Right lobe of liver (tissue), 6 donors: ENCODE data around the gene RNF40. TPM values are rescaled to one million over a fixed set of nuclear protein-coding genes. Genes with fewer than 3 reads are reported as not detected.
A peak's percentile ranks its signal among the peaks of the same experiment; 100 is the strongest.

Experiments
- ATAC-seq, 4 donors: fragments of 200-7000 bp; cut with Tn5 transposase; one replicate each; pipeline ENCODE4 v1.9.1; 2020; ENCODE audit warnings: mild to moderate bottlenecking in 4 of 4, moderate library complexity in 4 of 4
- DNase-seq, 3 donors: peaks; one replicate each; pipeline ENCODE4 v3.0.0-alpha.2; 2020
- H3K27ac ChIP-seq, 3 donors: fragments of 200-600 bp; one replicate each; pipeline ENCODE4 v1.8.0; 2022
- H3K27me3 ChIP-seq, 2 donors: fragments of 200-600 bp; one replicate each; pipeline ENCODE4 v1.8.0; 2022
- H3K36me3 ChIP-seq, 4 donors: fragments of 200-600 bp; sonication (generic) in 1 of 4; one replicate each; pipeline versions ENCODE4 v1.5.1 to v1.8.0; 2017 to 2022; ENCODE audit warnings: control low read depth in 1 of 4
- H3K4me1 ChIP-seq, 4 donors: fragments of 200-600 bp; sonication (generic) in 1 of 4; one replicate each; pipeline versions ENCODE4 v1.5.1 to v1.8.0; 2017 to 2022; ENCODE audit warnings: control low read depth in 1 of 4
- H3K4me3 ChIP-seq, 3 donors: fragments of 200-600 bp; one replicate each; pipeline ENCODE4 v1.8.0; 2022
- H3K9me3 ChIP-seq, 4 donors: fragments of 200-600 bp; sonication (generic) in 1 of 4; one replicate each; pipeline versions ENCODE4 v1.5.1 to v1.8.0; 2017 to 2022; ENCODE audit warnings: control low read depth in 1 of 4
- POLR2A ChIP-seq: fragments of 450-650 bp; IDR thresholded peaks from one replicate; pipeline ENCODE4 v1.6.1; 2017; ENCODE audit warnings: antibody characterized with exemption, mild to moderate bottlenecking
- WGBS: methylation state at CpG from one replicate; pipeline ENCODE4 v1.1.6; 2018; ENCODE audit warnings: low coverage, low lambda C conversion rate; ENCODE audit not compliant: insufficient coverage; ENCODE audit errors: missing lambda C conversion rate; 5-methylcytosine and 5-hydroxymethylcytosine counted together
- intact Hi-C, 2 donors: fragments of 100-400 bp; cut with DNase I; formaldehyde crosslinking; loops; one replicate each; pipeline versions ENCODE4 v1.11.2 to v1.14.1; 2022
- total RNA-seq, 6 experiments: library from RNA; depleted of rRNA in 2 of 6; stranded (reverse); fragments of >200 nt in 2 of 6; fragmentation: NEBNext Ultra II Directional in 3 of 6; extraction: Animal tissue kit (Norgen Biotek cat#: 25700) in 3 of 6; gene quantifications; one replicate each; pipeline versions ENCODE4 v1.1.0 to v1.2.4, GENCODE V29; 2016 to 2023
- TF ChIP-seq, protein P1 (sequence below), 4 donors: fragments of 200-600 bp in 3 of 4; fragments of 450-650 bp in 1 of 4; IDR thresholded peaks; one replicate each; pipeline versions ENCODE4 v1.5.1 to v1.8.0; 2016 to 2022; ENCODE audit warnings: antibody characterized with exemption in 4 of 4, mild to moderate bottlenecking in 2 of 4
- donor health status: DM: no; HTN: yes; CAD: no.
- donor health status: DM: no; HTN: no; CAD: no.
- donor health status: DM: no; HTN: no; CAD: no.
- donor health status: DM: no; HTN: yes; CAD: no.
- donor health status: DM: no; HTN: yes; CAD: no.

The RNF40 gene
- total RNA-seq, 6 experiments from 2014 or later: 34.3 to 56.8 (median 46.7) TPM

DNA sequence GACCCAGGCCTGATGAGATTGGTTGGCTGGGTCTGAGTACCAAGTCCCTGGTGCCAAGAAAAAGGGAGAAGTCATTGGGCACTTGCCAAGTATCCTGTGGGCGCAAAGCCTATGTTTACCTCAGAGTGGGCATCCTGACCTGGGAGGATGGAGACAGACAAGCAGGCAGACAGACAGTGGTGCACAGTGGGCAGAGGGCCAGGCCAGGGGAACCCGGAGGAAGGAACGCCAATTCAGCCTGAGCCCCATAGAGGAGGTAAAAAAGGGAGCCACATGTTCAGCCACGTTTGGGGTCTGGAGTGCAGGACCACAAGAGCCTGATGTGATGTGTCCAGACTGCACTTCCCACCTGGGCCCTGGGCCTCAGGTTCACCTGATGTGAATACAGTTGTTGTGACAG, 8.5 kb upstream of the RNF40 start:
- Histone ChIP-seq H3K27ac (no peak overlapping the region), H3K4me3 (no peak overlapping the region), H3K27me3 (no peaks in the 10 kb centered on the region), H3K9me3 (no peaks in the 10 kb centered on the region), H3K4me1 (peaks cover 0 to 11% (median 0%) of the 10 kb centered on the region in 4 donors), H3K36me3 (peaks cover 0 to 21% (median 3%) of the 10 kb centered on the region in 4 donors)
- DNase-seq: no peak
- intact Hi-C loops: loop anchor here in 1 of 2 donors (10.0 kb wide), 1 partner anchor 49 kb away; no protein-coding TSS in a partner anchor
- 40% methylated on average over 1 of the region's 4 CpGs for WGBS
- TF ChIP-seq POLR2A: no peak
- TF ChIP-seq, protein P1, sequence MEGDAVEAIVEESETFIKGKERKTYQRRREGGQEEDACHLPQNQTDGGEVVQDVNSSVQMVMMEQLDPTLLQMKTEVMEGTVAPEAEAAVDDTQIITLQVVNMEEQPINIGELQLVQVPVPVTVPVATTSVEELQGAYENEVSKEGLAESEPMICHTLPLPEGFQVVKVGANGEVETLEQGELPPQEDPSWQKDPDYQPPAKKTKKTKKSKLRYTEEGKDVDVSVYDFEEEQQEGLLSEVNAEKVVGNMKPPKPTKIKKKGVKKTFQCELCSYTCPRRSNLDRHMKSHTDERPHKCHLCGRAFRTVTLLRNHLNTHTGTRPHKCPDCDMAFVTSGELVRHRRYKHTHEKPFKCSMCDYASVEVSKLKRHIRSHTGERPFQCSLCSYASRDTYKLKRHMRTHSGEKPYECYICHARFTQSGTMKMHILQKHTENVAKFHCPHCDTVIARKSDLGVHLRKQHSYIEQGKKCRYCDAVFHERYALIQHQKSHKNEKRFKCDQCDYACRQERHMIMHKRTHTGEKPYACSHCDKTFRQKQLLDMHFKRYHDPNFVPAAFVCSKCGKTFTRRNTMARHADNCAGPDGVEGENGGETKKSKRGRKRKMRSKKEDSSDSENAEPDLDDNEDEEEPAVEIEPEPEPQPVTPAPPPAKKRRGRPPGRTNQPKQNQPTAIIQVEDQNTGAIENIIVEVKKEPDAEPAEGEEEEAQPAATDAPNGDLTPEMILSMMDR (IDR thresholded peaks at IDR 0.05): no peak
- ATAC-seq: peak in 1 of 4 donors; percentile 25

DNA sequence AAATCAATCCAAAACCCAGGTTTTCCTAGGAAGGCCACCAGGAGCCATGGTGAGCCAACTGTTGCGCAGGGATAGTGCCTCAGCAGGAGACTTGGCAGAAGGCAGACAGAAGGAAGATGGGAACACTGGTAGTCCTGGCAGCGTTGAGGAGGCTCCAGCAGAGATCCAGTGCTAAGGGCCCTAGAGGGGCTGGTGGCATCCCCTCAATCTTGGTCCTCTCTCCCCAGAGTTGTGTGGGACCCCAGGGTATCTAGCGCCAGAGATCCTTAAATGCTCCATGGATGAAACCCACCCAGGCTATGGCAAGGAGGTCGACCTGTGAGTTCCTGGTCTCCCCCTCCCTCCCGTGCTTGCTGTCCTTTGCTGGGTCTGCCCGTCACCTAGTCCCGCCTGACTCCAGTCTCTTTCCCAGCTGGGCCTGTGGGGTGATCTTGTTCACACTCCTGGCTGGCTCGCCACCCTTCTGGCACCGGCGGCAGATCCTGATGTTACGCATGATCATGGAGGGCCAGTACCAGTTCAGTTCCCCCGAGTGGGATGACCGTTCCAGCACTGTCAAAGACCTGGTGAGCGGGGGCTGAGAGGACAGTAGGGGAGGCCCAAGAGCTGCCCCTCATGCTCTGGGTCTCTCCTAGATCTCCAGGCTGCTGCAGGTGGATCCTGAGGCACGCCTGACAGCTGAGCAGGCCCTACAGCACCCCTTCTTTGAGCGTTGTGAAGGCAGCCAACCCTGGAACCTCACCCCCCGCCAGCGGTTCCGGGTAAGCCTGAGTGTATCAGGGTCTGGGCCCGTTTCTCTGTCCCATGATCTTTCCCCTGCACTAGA, 6.0 kb upstream of the RNF40 start:
- WGBS: 96% methylated on average over 9 of the region's 20 CpGs
- Histone ChIP-seq H3K4me3 (no peak overlapping the region), H3K27me3 (no peaks in the 10 kb centered on the region), H3K9me3 (no peaks in the 10 kb centered on the region), H3K36me3 (peaks cover 0 to 17% (median 2%) of the 10 kb centered on the region in 4 donors), H3K4me1 (peaks cover 0 to 16% (median 2%) of the 10 kb centered on the region in 4 donors), H3K27ac (no peak overlapping the region)
- TF ChIP-seq, protein P1 (IDR thresholded peaks at IDR 0.05): no peak
- TF ChIP-seq POLR2A: no peak
- no peak for DNase-seq
- intact Hi-C loops: loop anchor here in 1 of 2 donors (10.0 kb wide), 1 partner anchor 51 kb away; no protein-coding TSS in a partner anchor
- ATAC-seq: no peak

DNA sequence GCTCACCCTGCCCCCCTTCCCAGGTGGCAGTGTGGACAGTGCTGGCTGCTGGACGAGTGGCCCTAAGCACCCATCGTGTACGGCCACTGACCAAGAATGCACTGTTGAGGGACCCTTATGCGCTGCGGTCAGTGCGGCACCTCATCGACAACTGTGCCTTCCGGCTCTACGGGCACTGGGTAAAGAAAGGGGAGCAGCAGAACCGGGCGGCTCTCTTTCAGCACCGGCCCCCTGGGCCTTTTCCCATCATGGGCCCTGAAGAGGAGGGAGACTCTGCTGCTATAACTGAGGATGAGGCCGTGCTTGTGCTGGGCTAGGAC, 5.4 kb upstream of the RNF40 start:
- H3K4me3 ChIP-seq: no peak overlapping the region
- H3K4me1 ChIP-seq: peaks cover 0 to 21% (median 4%) of the 10 kb centered on the region in 4 donors
- no peak for ATAC-seq
- H3K27me3 ChIP-seq: no peaks in the 10 kb centered on the region
- no peak for DNase-seq
- intact Hi-C loops: loop anchor here in 1 of 2 donors (10.0 kb wide), 1 partner anchor 52 kb away; no protein-coding TSS in a partner anchor
- TF ChIP-seq POLR2A: no peak
- TF ChIP-seq, protein P1 (IDR thresholded peaks at IDR 0.05): no peak
- WGBS: no CpG with 5 or more reads among the region's 13 CpGs
- peaks cover 0 to 12% (median 0%) of the 10 kb centered on the region in 4 donors for H3K36me3 ChIP-seq
- H3K27ac ChIP-seq: no peak overlapping the region
- no peaks in the 10 kb centered on the region for H3K9me3 ChIP-seq

DNA sequence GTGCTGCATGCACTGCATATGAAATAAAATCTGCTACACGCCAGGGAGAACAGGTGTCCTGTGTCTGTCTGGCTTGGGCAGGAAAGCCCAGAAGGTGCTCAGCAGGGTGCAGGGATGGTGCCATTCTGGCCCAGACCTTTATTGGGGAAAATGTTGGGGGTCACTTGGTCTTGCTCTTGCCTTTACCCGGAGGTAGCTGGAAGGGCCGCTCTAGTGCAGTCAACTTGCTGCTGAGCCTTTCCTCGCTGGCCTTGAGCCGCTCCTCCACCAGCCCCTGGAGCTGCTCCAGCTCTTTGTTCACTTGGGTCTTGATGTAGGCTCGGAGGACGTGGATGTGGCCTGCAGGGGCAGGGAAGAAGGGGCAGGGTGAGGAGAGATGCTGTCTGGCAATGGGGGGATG, 4.8 kb upstream of the RNF40 start:
- no peak for DNase-seq
- H3K36me3 ChIP-seq: peaks cover 0 to 12% (median 0%) of the 10 kb centered on the region in 4 donors

More for the DNA sequence above, 4.8 kb upstream of the RNF40 start:
- H3K4me1 ChIP-seq: peaks cover 0 to 21% (median 4%) of the 10 kb centered on the region in 4 donors
- H3K9me3 ChIP-seq: no peaks in the 10 kb centered on the region
- no peak overlapping the region for H3K4me3 ChIP-seq
- intact Hi-C loops: loop anchor here in 1 of 2 donors (10.0 kb wide), 1 partner anchor 53 kb away; no protein-coding TSS in a partner anchor
- no peak for ATAC-seq
- 80% methylated on average over 3 of the region's 7 CpGs for WGBS
- TF ChIP-seq POLR2A: no peak
- TF ChIP-seq, protein P1 (IDR thresholded peaks at IDR 0.05): no peak
- no peak overlapping the region for H3K27ac ChIP-seq
- H3K27me3 ChIP-seq: no peaks in the 10 kb centered on the region
